ENCODE measurements around the gene COPS7A.
"Not testable (repeated sequence)": the region's sequence is repeated elsewhere in the genome, so short reads cannot be mapped to it uniquely, and the experiment has no call there.

Gene COPS7A

DNA sequence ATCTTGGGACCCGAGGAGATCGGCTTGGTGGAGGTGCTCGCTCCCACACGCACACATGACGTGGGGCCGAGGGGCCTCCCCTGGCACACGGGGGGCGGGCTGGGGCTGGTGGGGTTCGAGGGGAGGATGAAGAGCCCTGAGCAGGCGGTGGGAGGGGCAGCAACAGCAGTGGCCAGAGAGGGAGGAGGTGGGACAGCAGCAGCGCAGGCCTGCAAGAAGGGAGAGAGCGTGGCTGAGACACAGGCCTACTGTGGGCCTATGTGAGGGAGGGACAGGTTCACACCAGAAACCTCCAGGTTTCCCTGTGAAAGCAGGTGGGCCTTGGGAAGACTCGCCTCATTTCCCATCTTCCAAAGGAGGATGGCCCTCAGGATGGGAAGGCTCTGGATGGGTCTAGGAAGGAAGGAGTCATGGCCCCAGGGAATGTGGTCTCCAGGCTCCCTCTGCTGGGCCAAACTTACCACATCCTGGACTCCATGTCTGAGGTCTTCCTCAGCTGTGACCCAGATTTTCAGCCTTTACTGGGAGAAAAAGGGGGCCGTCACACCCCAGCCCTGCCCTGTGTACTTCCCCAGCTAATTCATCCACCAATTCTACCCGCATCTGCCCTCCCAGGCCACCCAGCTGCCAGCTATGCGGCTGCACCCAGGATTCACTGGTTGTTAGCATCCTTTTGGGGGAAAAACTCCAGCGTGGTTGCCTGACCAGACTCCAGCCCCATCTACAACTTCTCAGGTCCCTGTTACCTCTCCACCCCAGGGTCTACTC lies 26.1 kb upstream of the COPS7A start:
- H3K9me3 Mint-ChIP-seq, result no peaks in the 10 kb centered on the region
- H3K27ac Mint-ChIP-seq, result no peak overlapping the region
- no peak overlapping the region for H3K4me3 Mint-ChIP-seq
- H3K4me1 Mint-ChIP-seq (ENCODE audit: low read depth), result peaks cover 24% of the 10 kb centered on the region
- peaks cover 52% of the 10 kb centered on the region for H3K27me3 Mint-ChIP-seq (ENCODE audit: low read depth)
- H3K36me3 Mint-ChIP-seq (ENCODE audit: low read depth), result no peaks in the 10 kb centered on the region

DNA sequence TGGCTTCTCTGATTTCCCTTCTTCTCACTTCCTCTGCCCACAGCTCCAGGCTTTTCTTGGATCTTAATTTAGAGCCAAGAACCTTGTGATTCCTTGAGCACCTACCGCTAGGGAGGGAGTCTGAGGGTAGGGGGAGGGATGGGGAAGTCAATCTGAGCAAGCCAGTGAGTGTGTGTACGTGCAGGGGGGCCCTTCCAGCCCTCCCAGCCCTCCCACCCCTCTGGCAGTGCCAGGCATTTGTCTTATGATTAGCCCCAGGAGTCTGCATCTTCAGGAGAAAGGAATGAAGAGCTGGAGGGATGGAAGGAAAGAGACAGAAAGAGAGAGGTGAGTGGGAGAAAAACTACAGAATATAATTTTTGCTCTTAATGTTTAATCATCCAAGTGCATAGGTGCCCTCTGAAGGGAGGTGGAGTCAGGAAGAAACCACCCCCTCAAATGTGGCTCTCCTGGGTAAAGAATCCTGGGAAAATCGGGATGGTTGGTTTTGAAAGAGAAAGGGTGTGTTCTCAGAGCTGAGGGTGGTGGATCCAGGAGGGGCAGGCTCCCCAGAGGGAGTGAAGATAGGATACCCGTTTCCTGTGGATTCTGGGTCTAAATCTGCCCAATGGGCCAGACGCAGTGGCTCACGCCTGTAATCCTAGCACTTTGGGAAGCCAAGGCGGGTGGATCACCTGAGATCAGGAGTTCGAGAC lies 25.3 kb upstream of the COPS7A start:
- Mint-ChIP-seq H3K27ac (no peak overlapping the region), H3K4me1 (ENCODE audit: low read depth) (peaks cover 23% of the 10 kb centered on the region), H3K36me3 (ENCODE audit: low read depth) (no peaks in the 10 kb centered on the region), H3K4me3 (no peak overlapping the region), H3K27me3 (ENCODE audit: low read depth) (peaks cover 60% of the 10 kb centered on the region), H3K9me3 (no peaks in the 10 kb centered on the region)

DNA sequence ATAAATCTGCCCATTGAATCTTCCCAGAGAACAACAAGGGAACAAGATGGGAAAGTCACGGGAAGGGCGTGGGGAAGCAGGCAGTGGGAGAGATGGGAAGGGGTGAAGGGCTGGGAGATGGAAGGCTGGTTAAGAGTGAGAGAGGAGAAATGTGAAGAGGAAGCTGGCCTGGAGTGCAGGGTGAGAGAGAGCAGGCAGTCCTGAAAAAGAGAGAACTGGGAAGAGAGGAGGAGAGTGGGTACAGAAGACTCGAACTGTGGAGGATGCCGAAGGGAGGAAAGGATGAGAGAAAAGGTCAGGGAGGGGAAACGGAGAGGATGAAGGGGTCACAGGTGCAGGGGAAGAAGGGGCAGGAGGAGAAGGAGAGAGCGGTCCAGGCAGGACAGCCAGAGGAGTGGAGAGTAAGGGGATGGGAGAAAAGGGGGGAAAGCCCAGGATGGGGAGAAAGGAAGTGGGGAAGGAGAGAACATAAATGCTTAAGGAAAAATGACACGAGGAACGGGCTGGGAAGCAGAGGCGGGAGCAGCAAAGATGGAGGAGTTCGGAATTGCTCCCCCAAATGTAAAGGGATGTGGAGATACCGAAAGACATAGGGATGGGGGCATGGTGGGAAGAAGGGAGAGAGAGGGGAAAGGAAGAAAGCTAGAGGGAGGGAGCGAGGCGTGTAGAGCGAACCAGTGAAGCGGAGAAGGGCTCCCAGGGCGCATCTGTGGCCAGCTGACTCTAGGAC lies 24.4 kb upstream of the COPS7A start:
- Mint-ChIP-seq H3K9me3 (no peaks in the 10 kb centered on the region), H3K27ac (no peak overlapping the region), H3K4me1 (ENCODE audit: low read depth) (peaks cover 25% of the 10 kb centered on the region), H3K4me3 (peak overlapping the region; percentile 77), H3K36me3 (ENCODE audit: low read depth) (no peaks in the 10 kb centered on the region), H3K27me3 (ENCODE audit: low read depth) (peaks cover 69% of the 10 kb centered on the region)

DNA sequence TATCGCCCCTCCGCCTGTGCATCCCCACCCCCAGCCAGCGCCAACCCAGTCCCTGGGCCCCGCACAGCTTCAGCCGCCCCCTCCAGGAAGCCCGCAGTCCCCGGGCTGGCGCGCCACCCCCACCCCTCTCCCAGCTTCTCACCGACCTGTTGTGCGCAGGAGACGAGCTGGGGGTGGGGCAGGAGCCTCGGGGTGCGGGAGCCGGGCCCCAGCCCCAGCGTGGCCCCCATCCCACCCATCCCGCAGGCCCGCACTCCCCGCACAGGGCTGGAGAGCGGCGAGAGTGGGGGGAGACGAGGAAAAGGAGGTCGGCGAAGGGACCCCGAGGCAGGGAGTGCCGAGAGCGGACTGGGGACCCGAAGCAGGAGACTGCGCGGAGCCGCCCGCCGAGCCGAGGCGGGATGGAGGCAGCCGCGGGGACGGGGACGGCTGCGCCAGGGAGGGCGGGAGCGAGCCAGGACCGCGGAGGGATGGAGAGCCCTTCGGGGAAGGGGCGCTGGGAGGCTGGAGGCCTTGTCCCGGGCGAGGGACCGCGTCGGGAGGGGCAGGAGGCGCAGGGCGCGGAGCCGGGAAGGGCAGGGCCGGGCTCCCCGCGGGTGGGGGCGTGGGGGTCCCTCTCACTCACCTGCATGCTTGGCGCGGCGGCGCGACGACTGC lies 23.7 kb upstream of the COPS7A start:
- Mint-ChIP-seq H3K9me3 (no peaks in the 10 kb centered on the region), H3K27me3 (ENCODE audit: low read depth) (peaks cover 76% of the 10 kb centered on the region), H3K27ac (no peak overlapping the region), H3K36me3 (ENCODE audit: low read depth) (no peaks in the 10 kb centered on the region), H3K4me1 (ENCODE audit: low read depth) (peaks cover 25% of the 10 kb centered on the region), H3K4me3 (peak overlapping the region; percentile 77)

DNA sequence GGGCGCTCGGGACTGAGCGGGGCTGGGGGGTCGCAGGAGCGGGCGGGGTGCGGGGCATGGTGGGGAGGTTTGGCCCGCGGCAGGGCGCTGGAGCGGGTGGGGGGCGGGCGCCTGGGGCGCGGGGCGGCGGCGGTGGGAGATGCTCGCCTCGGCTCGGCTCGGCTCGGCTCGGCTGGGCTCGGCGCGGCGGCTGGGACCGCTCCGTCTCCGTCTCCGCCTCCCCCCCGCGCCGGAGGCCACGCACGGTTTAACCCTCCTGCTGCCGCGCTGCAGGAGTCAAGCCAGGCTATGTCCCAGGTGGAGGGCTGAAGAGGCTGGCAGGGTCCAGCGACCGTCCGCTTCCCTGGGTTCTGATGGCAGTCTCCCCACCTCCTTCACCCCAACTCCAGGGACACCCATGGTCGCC lies 23.2 kb upstream of the COPS7A start, which contains the start of gene PIANP:
Gene PIANP, minus strand, starts transcription at position 170 of the 406 bp plus-strand sequence. CDS start 2,754 bp downstream, outside the sequence.
- Mint-ChIP-seq H3K4me3 (peak within 1 kb of the TSS; percentile 77), H3K27me3 (ENCODE audit: low read depth) (peaks cover 80% of the 10 kb centered on the region), H3K27ac (no peak within 1 kb of the TSS), H3K36me3 (ENCODE audit: low read depth) (no peaks in the 10 kb centered on the region), H3K4me1 (ENCODE audit: low read depth) (peaks cover 25% of the 10 kb centered on the region), H3K9me3 (no peaks in the 10 kb centered on the region)

DNA sequence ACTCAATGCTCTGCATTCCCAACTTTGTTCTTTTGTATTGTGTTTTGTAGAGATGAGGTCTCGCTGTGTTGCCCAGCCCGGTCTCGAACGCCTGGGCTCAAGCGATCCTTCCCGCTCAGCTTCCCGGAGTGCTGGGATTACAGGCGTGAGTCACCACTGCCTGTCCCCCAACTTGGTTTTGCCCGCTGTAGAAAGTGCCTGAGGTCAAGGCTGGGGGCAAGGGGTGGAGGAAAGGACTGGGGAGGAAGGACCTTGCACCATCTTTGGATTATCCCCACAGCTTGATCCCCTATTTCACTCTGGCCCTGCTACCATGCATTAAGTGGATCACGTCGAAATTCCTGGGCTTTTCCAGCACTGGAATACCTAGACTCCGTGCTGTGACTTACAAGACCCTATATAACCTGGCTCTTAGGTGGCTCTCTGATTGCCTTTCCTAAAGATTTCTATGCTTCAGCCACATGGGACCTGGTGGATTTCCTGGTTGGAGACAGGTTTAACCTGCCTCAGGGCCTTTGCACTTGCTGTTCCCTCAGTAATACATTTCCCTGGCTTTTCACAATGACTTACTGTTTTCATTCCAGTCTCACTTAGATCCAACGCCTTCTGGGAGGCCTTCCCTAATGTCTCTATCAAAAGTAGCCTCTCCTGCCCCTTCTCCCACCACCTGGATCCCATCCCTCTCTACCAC lies 22.6 kb upstream of the COPS7A start:
- H3K36me3 Mint-ChIP-seq (ENCODE audit: low read depth), result no peaks in the 10 kb centered on the region
- no peaks in the 10 kb centered on the region for H3K9me3 Mint-ChIP-seq
- peak overlapping the region; percentile 51 for H3K4me3 Mint-ChIP-seq
- H3K27me3 Mint-ChIP-seq (ENCODE audit: low read depth), result peaks cover 80% of the 10 kb centered on the region
- H3K27ac Mint-ChIP-seq, result no peak overlapping the region
- H3K4me1 Mint-ChIP-seq (ENCODE audit: low read depth), result peaks cover 25% of the 10 kb centered on the region

DNA sequence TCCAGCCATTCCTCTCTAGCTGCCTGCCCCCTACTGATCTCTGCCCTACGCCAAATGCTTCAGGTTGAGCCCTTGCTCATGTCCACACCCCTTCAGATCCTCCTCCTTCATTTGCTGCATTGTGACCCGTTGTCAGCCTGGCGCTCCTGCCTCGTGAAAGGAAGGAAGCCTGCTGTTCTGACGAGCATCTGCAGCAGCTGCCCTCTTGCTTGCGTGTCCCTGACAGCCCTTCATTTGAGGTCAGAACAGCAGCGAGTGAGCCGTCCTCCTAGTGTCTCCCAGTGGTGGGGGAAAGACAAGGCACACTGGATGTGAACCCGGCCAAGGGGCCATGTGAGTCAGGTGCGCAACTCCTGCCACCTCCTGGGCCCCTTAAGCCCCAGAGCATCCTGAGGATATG lies 20.2 kb upstream of the COPS7A start:
- Mint-ChIP-seq H3K9me3 (no peaks in the 10 kb centered on the region), H3K4me3 (peak overlapping the region; percentile 2), H3K36me3 (ENCODE audit: low read depth) (no peaks in the 10 kb centered on the region), H3K27ac (no peak overlapping the region), H3K4me1 (ENCODE audit: low read depth) (peaks cover 22% of the 10 kb centered on the region), H3K27me3 (ENCODE audit: low read depth) (peaks cover 61% of the 10 kb centered on the region)

DNA sequence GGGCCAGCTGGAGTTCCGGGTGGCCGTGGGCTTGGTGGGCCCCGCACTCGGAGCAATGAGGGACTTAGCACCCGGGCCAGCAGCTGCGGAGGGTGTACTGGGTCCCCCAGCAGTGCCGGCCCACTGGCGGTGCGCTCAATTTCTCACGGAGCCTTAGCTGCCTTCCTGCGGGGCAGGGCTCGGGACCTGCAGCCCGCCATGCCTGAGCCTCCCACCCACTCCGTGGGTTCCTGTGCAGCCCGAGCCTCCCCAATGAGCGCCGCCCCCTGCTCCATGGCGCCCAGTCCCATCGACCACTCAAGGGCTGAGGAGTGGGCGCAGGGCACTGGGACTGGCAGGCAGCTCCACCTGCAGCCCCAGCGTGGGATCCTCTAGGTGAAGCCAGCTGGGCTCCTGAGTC lies 15.5 kb upstream of the COPS7A start:
- not testable (repeated sequence) for H3K36me3 Mint-ChIP-seq (ENCODE audit: low read depth); H3K9me3 Mint-ChIP-seq; H3K4me1 Mint-ChIP-seq (ENCODE audit: low read depth); H3K4me3 Mint-ChIP-seq; H3K27ac Mint-ChIP-seq
- H3K27me3 Mint-ChIP-seq (ENCODE audit: low read depth), result peaks cover 26% of the 10 kb centered on the region

DNA sequence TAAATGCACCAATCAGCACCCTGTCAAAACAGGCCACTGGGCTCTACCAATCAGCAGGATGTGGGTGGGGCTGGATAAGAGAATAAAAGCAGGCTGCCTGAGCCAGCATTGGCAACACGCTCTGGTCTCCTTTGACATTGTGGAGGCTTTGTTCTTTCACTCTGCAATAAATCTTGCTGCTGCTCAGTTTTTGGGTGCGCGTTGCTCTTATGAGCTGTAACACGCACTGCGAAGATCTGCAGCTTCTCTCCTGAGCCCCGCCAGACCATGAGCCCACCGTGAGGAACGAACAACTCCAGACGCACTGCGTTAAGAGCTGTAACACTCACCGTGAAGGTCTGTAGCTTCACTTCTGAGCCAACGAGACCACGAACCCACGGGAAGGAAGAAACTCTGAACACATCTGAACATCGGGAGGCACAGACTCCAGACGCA lies 14.9 kb upstream of the COPS7A start:
- Mint-ChIP-seq H3K27me3 (ENCODE audit: low read depth) (peaks cover 20% of the 10 kb centered on the region), H3K4me1 (ENCODE audit: low read depth) (peaks cover 7% of the 10 kb centered on the region), H3K4me3 (no peak overlapping the region), H3K36me3 (ENCODE audit: low read depth) (no peaks in the 10 kb centered on the region), H3K27ac (no peak overlapping the region), H3K9me3 (no peaks in the 10 kb centered on the region)

DNA sequence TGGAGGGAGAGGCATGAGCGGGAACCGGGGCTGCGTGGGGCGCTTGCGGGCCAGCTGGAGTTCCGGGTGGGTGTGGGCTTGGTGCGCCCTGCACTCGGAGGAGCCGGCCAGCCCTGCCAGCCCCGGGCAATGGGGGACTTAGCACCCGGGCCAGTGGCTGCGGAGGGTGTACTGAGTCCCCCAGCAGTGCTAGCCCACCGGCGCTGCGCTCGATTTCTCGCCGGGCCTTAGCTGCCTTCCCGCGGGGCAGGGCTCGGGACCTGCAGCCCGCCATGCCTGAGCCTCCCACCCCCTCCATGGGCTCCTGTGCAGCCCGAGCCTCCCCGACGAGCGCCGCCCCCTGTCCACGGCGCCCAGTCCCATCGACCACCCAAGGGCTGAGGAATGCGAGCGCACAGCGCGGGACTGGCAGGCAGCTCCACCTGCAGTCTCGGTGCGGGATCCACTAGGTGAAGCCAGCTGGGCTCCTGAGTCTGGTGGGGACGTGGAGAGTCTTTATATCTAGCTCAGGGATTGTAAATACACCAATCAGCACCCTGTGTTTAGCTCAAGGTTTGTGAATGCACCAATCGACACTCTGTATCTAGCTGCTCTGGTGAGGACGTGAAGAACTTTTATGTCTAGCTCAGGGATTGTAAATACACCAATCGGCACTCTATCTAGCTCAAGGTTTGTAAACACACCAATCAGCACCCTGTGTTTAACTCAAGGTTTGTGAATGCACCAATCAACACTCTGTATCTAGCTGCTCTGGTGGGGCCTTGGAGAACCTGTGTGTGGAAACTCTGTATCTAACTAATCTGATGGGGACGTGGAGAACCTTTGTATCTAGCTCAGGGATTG lies 7.6 kb upstream of the COPS7A start:
- H3K27me3 Mint-ChIP-seq (ENCODE audit: low read depth); H3K27ac Mint-ChIP-seq; H3K4me3 Mint-ChIP-seq; H3K36me3 Mint-ChIP-seq (ENCODE audit: low read depth); H3K4me1 Mint-ChIP-seq (ENCODE audit: low read depth); H3K9me3 Mint-ChIP-seq: not testable (repeated sequence)

DNA sequence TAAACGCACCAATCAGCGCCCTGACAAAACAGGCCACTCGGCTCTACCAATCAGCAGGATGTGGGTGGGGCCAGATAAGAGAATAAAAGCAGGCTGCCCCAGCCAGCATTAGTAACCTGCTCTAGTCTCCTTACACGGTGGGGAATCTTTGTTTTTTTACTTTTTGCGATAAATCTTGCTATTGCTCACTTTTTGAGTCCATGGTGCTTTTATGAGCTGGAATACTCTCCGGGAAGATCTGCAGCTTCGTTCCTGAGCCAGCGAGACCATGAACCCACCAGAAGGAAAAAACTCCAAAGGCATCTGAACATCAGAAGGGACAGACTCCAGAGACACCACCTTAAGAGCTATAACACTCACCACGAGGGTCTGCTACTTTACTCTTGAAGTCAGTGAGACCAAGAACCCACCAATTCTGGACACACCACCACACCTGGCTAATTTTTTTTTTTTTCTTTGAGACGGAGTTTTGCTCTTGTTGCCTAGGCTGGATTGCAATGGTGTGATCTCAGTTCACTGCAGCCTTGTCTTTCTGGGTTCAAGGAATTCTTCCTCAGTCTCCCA lies 6.9 kb upstream of the COPS7A start:
- Mint-ChIP-seq H3K27ac (no peak overlapping the region), H3K36me3 (ENCODE audit: low read depth) (no peaks in the 10 kb centered on the region), H3K9me3 (no peaks in the 10 kb centered on the region), H3K4me1 (ENCODE audit: low read depth) (no peaks in the 10 kb centered on the region), H3K27me3 (ENCODE audit: low read depth) (peaks cover 4% of the 10 kb centered on the region), H3K4me3 (no peak overlapping the region)

DNA sequence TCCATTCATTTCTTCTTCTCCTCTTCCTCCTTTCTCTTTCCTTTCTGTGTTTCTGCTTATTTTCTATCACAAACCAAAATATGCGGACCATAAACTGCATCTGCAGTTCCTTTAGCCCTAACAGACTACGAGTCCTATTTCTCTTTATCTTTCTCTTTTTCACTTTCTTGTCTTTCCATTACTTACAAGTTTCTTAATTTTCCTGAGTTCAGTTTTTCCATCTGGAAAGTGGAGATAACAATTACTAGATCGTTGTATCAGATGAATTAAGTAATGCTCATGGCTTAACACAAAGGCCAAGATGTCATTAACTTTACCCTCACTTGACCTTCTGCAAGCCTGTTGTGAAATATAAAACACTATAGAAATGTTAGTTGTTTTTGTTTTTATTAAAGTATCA lies 983 bp upstream of the COPS7A start:
- H3K27ac Mint-ChIP-seq, result no peak overlapping the region
- no peaks in the 10 kb centered on the region for H3K27me3 Mint-ChIP-seq (ENCODE audit: low read depth)
- H3K36me3 Mint-ChIP-seq (ENCODE audit: low read depth), result peaks cover 4% of the 10 kb centered on the region
- H3K4me3 Mint-ChIP-seq, result no peak overlapping the region
- H3K4me1 Mint-ChIP-seq (ENCODE audit: low read depth), result peaks cover 17% of the 10 kb centered on the region
- H3K9me3 Mint-ChIP-seq, result no peaks in the 10 kb centered on the region

DNA sequence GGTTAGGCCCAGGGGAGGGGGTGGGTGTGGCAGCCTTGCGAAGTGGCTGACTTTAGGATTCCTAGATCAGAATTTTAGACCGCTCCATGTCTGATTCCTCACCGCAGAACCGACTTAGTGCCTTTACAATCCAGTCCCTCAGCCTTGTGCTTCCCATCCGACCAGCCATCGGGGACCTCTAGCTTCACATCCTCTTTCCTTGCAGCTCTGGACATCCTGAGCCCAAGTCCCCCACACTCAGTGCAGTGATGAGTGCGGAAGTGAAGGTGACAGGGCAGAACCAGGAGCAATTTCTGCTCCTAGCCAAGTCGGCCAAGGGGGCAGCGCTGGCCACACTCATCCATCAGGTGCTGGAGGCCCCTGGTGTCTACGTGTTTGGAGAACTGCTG lies 557 bp downstream of the COPS7A start:
- H3K27me3 Mint-ChIP-seq (ENCODE audit: low read depth), result no peaks in the 10 kb centered on the region
- H3K36me3 Mint-ChIP-seq (ENCODE audit: low read depth), result peaks cover 5% of the 10 kb centered on the region
- peak overlapping the region; percentile 91 for H3K4me3 Mint-ChIP-seq
- H3K27ac Mint-ChIP-seq, result peak overlapping the region; percentile 93
- H3K9me3 Mint-ChIP-seq, result no peaks in the 10 kb centered on the region
- peaks cover 17% of the 10 kb centered on the region for H3K4me1 Mint-ChIP-seq (ENCODE audit: low read depth)
